DMS53 treated with DMSO at 0.1 percent for 48 hours (cell line): ENCODE measurements around the gene CDC25C.
"Not testable (repeated sequence)": the region's sequence is repeated elsewhere in the genome, so short reads cannot be mapped to it uniquely, and the experiment has no call there.

Experiments used
- DNase-seq: peaks from one replicate; lab custom pipeline; 2025; ENCODE audit not compliant: unreplicated experiment; lab: John Stamatoyannopoulos, UW

The CDC25C gene

GRCh38 chr5:138349852-138350562 lies 18.4 kb upstream of the CDC25C start:
- no peak for DNase-seq

- no peak for DNase-seq
Measured at GRCh38 chr5:138346889-138347288, 15.3 kb upstream of the CDC25C start.

GRCh38 chr5:138344887-138345622 lies 13.5 kb upstream of the CDC25C start:
- no peak for DNase-seq

- DNase-seq = no peak
Measured at GRCh38 chr5:138340008-138340407, 8.4 kb upstream of the CDC25C start.

GRCh38 chr5:138339464-138339863 lies 7.9 kb upstream of the CDC25C start:
- DNase-seq = no peak

- DNase-seq = no peak
Measured at GRCh38 chr5:138339091-138339456, 7.5 kb upstream of the CDC25C start.

GRCh38 chr5:138338411-138339090 lies 6.9 kb upstream of the CDC25C start:
- no peak for DNase-seq

GRCh38 chr5:138337685-138338410 lies 6.2 kb upstream of the CDC25C start, which contains the start of gene FAM53C:
Gene FAM53C, plus strand, starts transcription at chr5:138338266. Its CDS starts 3,070 bp downstream, at chr5:138341336.
- DNase-seq = peak; percentile 91

- peak; percentile 89 for DNase-seq
Measured at GRCh38 chr5:138336952-138337684, 5.5 kb upstream of the CDC25C start.

- no peak for DNase-seq
Measured at GRCh38 chr5:138334867-138335447, 3.4 kb upstream of the CDC25C start.

- DNase-seq = no peak
Measured at GRCh38 chr5:138330813-138331448, 673 bp downstream of the CDC25C start.

- DNase-seq = not testable (repeated sequence)
Measured at GRCh38 chr5:138318211-138318610, 13.4 kb downstream of the CDC25C start.

- no peak for DNase-seq
Measured at GRCh38 chr5:138316355-138316754, 15.2 kb downstream of the CDC25C start.

- DNase-seq = no peak
Measured at GRCh38 chr5:138315751-138316278, 15.8 kb downstream of the CDC25C start.

GRCh38 chr5:138305797-138306196 lies 25.8 kb downstream of the CDC25C start:
- DNase-seq = peak; percentile 3

GRCh38 chr5:138303372-138303771 lies 28.2 kb downstream of the CDC25C start:
- DNase-seq = peak; percentile 26

GRCh38 chr5:138289296-138289695 lies 42.3 kb downstream of the CDC25C start:
- no peak for DNase-seq

- DNase-seq = no peak
Measured at GRCh38 chr5:138287246-138287645, 44.4 kb downstream of the CDC25C start.
